Urinary bladder (tissue), 4 donors: ENCODE measurements around the gene RPLP2. TPM values are rescaled to one million over a fixed set of nuclear protein-coding genes. Genes with fewer than 3 reads are reported as not detected.

Source experiments
- DNase-seq: peaks from one replicate; pipeline ENCODE4 v3.0.0-alpha.2; 2015; ENCODE audit errors: extremely low spot score
- H3K27ac ChIP-seq: one replicate; pipeline ENCODE4 v1.5.1; 2013; ENCODE audit warnings: low read depth, mild to moderate bottlenecking, moderate library complexity
- H3K36me3 ChIP-seq: one replicate; pipeline ENCODE4 v1.6.1; 2013; ENCODE audit warnings: mild to moderate bottlenecking, moderate library complexity; ENCODE audit not compliant: insufficient read depth
- H3K4me1 ChIP-seq: one replicate; pipeline ENCODE4 v1.6.1; 2013; ENCODE audit warnings: mild to moderate bottlenecking, moderate library complexity; ENCODE audit not compliant: insufficient read depth
- H3K4me3 ChIP-seq: one replicate; pipeline ENCODE4 v1.5.1; 2013; ENCODE audit warnings: low read depth, low read length
- WGBS: extraction: QIAGEN DNeasy Blood & Tissue Kit; methylation state at CpG from one replicate; pipeline ENCODE4 v1.1.7; 2013; 5-methylcytosine and 5-hydroxymethylcytosine counted together
- polyA plus RNA-seq: library from polyadenylated mRNA; stranded (reverse); fragments of 200-250 nt; gene quantifications from one replicate; pipeline ENCODE4 v1.2.3, GENCODE V29; 2013
- total RNA-seq: library from RNA; depleted of rRNA; stranded (reverse); fragments of >200 nt; gene quantifications from one replicate; pipeline ENCODE4 v1.2.3, GENCODE V29; 2014
- donor health status: healthy with polysubstance abuse.
- donor health status: healthy.

Gene RPLP2
- total and polyA plus RNA-seq, 2 donors: 189 to 1,859 TPM

- Histone ChIP-seq H3K4me1 (peaks cover under 1% of the 10 kb centered on the region), H3K4me3 (no peak overlapping the region), H3K27ac (no peak overlapping the region), H3K36me3 (no peaks in the 10 kb centered on the region)
- no peak for DNase-seq
- 81% methylated on average over 9 of the region's 9 CpGs for WGBS
These were observed 3.8 kb downstream of the RPLP2 start for GRCh38 chr11:813456-814096.

- Histone ChIP-seq H3K4me3 (no peak overlapping the region), H3K36me3 (no peaks in the 10 kb centered on the region), H3K27ac (no peak overlapping the region), H3K4me1 (no peaks in the 10 kb centered on the region)
- 87% methylated on average over 11 of the region's 11 CpGs for WGBS
- no peak for DNase-seq
These were observed 6.1 kb downstream of the RPLP2 start for GRCh38 chr11:815675-816432.

- DNase-seq: no peak
- Histone ChIP-seq H3K4me1 (no peaks in the 10 kb centered on the region), H3K36me3 (no peaks in the 10 kb centered on the region), H3K4me3 (no peak overlapping the region), H3K27ac (no peak overlapping the region)
- 81% methylated on average over 11 of the region's 11 CpGs for WGBS
These were observed 6.6 kb downstream of the RPLP2 start for GRCh38 chr11:816433-816779.

DNA sequence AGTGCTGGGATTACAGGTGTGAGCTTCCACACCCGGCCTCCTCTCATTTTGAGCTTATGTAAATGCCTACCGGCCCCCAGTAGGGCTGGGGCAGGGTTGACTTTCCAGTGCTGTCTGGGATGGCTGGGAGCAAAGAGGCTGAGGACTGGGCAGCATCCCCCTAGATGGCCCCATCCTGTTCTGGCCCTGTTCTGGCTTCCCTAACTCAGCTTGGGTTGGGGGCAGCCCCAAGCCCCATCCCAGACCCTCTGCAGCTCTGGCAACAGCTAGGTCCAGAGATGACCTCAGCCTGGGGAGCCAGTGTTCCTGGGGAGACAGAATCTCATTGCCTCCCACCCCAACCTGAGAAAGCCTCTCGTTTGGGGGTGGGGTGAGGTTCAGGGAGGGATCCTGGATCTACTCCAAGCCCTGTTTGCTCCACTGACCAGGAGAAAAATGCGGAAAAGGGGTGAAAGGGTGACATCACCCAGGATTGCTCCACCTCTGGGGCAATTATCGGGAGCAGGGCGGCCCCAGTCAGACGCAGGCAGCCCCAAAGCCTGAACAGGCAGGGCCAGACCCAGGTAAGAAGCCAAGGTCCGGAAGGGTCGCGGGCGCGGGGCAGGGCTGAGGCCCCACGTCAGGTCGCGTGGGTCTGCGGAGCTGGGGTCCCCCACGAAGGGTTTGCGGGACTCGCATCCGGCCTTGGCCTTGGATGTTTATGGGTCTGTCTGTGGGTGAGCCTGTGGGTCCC, 8.8 kb downstream of the RPLP2 start, which contains the start of gene PNPLA2:
PNPLA2 (plus strand) TSS at position 519 of the 733 bp plus-strand sequence. CDS start 805 bp downstream, outside the sequence.
- Histone ChIP-seq H3K27ac (peak within 1 kb of the TSS; percentile 96), H3K36me3 (no peaks in the 10 kb centered on the region), H3K4me3 (peak within 1 kb of the TSS; percentile 94), H3K4me1 (no peaks in the 10 kb centered on the region)
- WGBS: 23% methylated on average over 20 of the region's 20 CpGs
- DNase-seq: no peak

- no peaks in the 10 kb centered on the region for H3K4me1 ChIP-seq
- DNase-seq: no peak
- WGBS: under 1% methylated on average over 96 of the region's 96 CpGs
- peak overlapping the region; percentile 94 for H3K4me3 ChIP-seq
- peak overlapping the region; percentile 96 for H3K27ac ChIP-seq
- no peaks in the 10 kb centered on the region for H3K36me3 ChIP-seq
These were observed 9.6 kb downstream of the RPLP2 start for GRCh38 chr11:819129-819931.

DNA sequence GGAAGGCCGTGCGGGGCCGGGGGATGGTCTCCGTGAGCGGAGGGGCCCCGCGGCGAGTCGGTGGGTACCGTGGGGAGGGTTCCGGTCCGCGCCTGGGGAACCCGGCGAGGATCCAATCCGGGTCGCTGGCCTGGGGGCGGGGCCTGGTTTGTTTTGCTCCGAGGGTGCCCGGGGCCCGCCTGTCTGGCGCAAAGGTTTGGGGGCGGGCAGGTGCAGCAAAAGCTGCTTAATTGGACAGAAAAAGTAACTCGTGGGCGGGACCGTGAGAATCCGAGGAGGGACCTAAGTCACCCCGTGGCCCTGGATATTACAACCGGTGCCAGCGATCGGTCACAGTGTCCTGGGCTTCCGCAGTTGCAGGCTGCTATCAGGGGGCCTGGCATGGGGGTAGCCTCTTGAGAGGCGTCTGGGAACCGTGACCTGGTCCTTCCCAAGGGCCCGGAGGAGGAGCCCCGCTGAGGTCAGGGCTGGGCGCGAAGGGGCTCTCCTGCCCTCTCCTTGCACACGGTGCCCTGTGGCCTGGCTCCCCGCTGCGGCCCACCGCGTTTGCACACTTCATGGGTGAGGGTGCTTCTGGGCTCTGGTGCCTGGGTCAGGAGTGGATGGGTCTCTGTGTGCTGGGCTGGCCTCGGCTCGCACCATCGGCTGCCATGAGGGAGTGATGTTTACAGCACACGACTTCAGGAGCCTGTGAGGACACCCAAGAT, 10.3 kb downstream of the RPLP2 start:
- Histone ChIP-seq H3K36me3 (peaks cover 5% of the 10 kb centered on the region), H3K4me3 (peak overlapping the region; percentile 94), H3K4me1 (no peaks in the 10 kb centered on the region), H3K27ac (no peak overlapping the region)
- no peak for DNase-seq
- 4% methylated on average over 47 of the region's 47 CpGs for WGBS

- peaks cover 5% of the 10 kb centered on the region for H3K36me3 ChIP-seq
- H3K27ac ChIP-seq: peak overlapping the region; percentile 43
- DNase-seq: no peak
- WGBS: 64% methylated on average over 11 of the region's 11 CpGs
- H3K4me1 ChIP-seq: no peaks in the 10 kb centered on the region
- peak overlapping the region; percentile 94 for H3K4me3 ChIP-seq
These were observed 11.1 kb downstream of the RPLP2 start for GRCh38 chr11:820655-821511.

DNA sequence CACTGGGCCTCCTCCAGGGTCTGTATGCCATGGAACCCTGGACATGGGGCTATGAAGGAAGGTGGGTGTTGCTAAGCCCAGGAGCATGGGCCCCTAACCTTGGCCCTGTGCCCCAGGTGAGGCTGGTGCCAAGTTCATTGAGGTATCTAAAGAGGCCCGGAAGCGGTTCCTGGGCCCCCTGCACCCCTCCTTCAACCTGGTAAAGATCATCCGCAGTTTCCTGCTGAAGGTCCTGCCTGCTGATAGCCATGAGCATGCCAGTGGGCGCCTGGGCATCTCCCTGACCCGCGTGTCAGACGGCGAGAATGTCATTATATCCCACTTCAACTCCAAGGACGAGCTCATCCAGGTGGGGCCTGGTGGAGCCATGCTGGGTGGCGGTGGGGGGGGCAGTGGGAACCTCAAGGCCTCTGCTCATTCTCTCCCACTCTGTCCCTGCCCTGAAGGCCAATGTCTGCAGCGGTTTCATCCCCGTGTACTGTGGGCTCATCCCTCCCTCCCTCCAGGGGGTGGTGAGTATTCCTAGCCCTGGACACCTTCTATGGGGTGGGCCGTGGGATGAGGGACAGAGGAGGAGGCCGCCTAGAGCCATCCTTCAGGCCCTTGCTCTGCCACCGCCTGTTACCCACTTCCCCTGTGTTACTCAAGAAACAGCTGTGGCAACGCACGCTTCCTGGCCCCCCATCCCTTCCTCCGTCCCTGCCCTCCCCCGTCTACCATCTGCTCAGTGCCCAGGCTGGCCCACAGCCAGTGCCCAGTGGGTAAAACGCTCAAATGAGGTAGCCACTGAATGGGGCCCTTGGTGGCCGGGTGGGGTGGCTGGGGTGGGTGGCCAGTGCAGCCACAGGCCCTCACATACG, 12.0 kb downstream of the RPLP2 start:
- H3K4me3 ChIP-seq: no peak overlapping the region
- 84% methylated on average over 22 of the region's 22 CpGs for WGBS
- H3K27ac ChIP-seq: no peak overlapping the region
- no peak for DNase-seq
- H3K4me1 ChIP-seq: no peaks in the 10 kb centered on the region
- H3K36me3 ChIP-seq: peaks cover 5% of the 10 kb centered on the region

DNA sequence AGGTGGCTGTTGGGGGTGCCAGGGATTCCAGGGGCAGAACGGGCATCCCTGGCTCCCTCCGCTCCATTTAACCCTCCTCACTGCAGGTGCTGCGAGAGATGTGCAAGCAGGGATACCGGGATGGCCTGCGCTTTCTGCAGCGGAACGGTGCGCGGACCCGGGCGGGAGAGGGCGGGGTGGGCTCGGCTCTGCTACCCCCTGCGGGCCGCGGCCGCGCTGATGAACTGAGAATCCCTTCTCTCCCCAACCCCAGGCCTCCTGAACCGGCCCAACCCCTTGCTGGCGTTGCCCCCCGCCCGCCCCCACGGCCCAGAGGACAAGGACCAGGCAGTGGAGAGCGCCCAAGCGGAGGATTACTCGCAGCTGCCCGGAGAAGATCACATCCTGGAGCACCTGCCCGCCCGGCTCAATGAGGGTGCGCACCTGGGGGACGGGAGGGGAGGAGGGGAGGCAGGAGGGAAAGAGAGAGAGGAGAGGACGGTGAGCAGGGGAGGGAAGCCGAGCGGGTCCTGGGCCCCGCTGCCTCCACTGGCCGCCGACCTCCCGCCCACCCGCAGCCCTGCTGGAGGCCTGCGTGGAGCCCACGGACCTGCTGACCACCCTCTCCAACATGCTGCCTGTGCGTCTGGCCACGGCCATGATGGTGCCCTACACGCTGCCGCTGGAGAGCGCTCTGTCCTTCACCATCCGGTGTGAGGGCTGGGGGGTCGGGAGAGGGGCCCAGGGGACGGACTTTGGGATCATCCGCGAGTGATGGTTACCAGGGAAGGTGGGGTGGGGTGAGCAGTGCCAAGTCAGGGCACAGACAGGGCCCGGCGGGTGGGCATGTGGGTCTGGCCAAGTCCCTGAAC, 13.9 kb downstream of the RPLP2 start:
- 87% methylated on average over 53 of the region's 53 CpGs for WGBS
- peaks cover 5% of the 10 kb centered on the region for H3K36me3 ChIP-seq
- no peak overlapping the region for H3K4me3 ChIP-seq
- no peak for DNase-seq
- no peak overlapping the region for H3K27ac ChIP-seq
- H3K4me1 ChIP-seq: no peaks in the 10 kb centered on the region

- Histone ChIP-seq H3K4me1 (no peaks in the 10 kb centered on the region), H3K27ac (no peak overlapping the region), H3K36me3 (peaks cover 5% of the 10 kb centered on the region), H3K4me3 (no peak overlapping the region)
- no peak for DNase-seq
- 80% methylated on average over 59 of the region's 59 CpGs for WGBS
These were observed 14.6 kb downstream of the RPLP2 start for GRCh38 chr11:824292-824880.
